Measurements from ENCODE around the gene PBLD. TPM values are rescaled to one million over a fixed set of nuclear protein-coding genes. Genes with fewer than 3 reads are reported as not detected.
"Not testable (repeated sequence)": the region's sequence is repeated elsewhere in the genome, so short reads cannot be mapped to it uniquely, and the experiment has no call there.

Gene PBLD
- total RNA-seq, 4 donors from 2014 or later = 5.0 to 12.3 (median 6.4) TPM

- TF ChIP-seq POLR2A (IDR thresholded peaks at IDR 0.05) = no peak
- Histone ChIP-seq H3K27ac (no peak overlapping the region), H3K4me3 (replicated peaks in 1 of 3) (no peak overlapping the region), H3K27me3 (no peaks in the 10 kb centered on the region), H3K36me3 (no peaks in the 10 kb centered on the region), H3K4me1 (no peaks in the 10 kb centered on the region), H3K9me3 (no peaks in the 10 kb centered on the region)
- intact Hi-C loops (cut with DNase I) = no loop called here
- no peak for DNase-seq
- WGBS, 2 donors = 89 to 93% methylated on average over 1 of the region's 1 CpG
Observed at GRCh38 chr10:68318331-68319059, 14.2 kb downstream of the PBLD start.

- no peak overlapping the region for H3K4me3 ChIP-seq (replicated peaks in 1 of 3)
- no peaks in the 10 kb centered on the region for H3K27me3 ChIP-seq
- no peaks in the 10 kb centered on the region for H3K36me3 ChIP-seq
- WGBS, 2 donors = 82 to 100% methylated on average over 1 of the region's 1 CpG
- no peak for DNase-seq
- H3K27ac ChIP-seq = no peak overlapping the region
- intact Hi-C loops (cut with DNase I) = no loop called here
- no peaks in the 10 kb centered on the region for H3K9me3 ChIP-seq
- no peaks in the 10 kb centered on the region for H3K4me1 ChIP-seq
- TF ChIP-seq POLR2A (IDR thresholded peaks at IDR 0.05) (no peak), CTCF (IDR thresholded peaks at IDR 0.05) (no peak)
Observed at GRCh38 chr10:68315582-68315981, 17.1 kb downstream of the PBLD start.

GRCh38 chr10:68314930-68315329 lies 17.8 kb downstream of the PBLD start:
- DNase-seq = not testable (repeated sequence)

GRCh38 chr10:68310531-68310930 lies 22.2 kb downstream of the PBLD start:
- no peak overlapping the region for H3K4me3 ChIP-seq (replicated peaks in 1 of 3)
- no peaks in the 10 kb centered on the region for H3K27me3 ChIP-seq
- no peaks in the 10 kb centered on the region for H3K9me3 ChIP-seq
- intact Hi-C loops (cut with DNase I) = no loop called here
- no peaks in the 10 kb centered on the region for H3K36me3 ChIP-seq
- H3K27ac ChIP-seq = no peak overlapping the region
- no peak for DNase-seq
- no peak for TF ChIP-seq CTCF (IDR thresholded peaks at IDR 0.05)
- TF ChIP-seq POLR2A (IDR thresholded peaks at IDR 0.05) = no peak
- H3K4me1 ChIP-seq = no peaks in the 10 kb centered on the region

More at GRCh38 chr10:68314930-68315329, 17.8 kb downstream of the PBLD start:
- intact Hi-C loops (cut with DNase I); H3K36me3 ChIP-seq; H3K27ac ChIP-seq; H3K4me3 ChIP-seq (replicated peaks in 1 of 3); H3K27me3 ChIP-seq; H3K9me3 ChIP-seq; H3K4me1 ChIP-seq: not testable (repeated sequence)
- WGBS, 2 donors = 83 to 98% methylated on average over 6 of the region's 6 CpGs

GRCh38 chr10:68305854-68306253 lies 26.9 kb downstream of the PBLD start:
- Histone ChIP-seq H3K4me3 (replicated peaks in 1 of 3) (no peak overlapping the region), H3K27me3 (no peaks in the 10 kb centered on the region)
- intact Hi-C loops (cut with DNase I) = no loop called here

More at GRCh38 chr10:68305854-68306253, 26.9 kb downstream of the PBLD start:
- Histone ChIP-seq H3K36me3 (no peaks in the 10 kb centered on the region), H3K4me1 (no peaks in the 10 kb centered on the region), H3K27ac (no peak overlapping the region), H3K9me3 (no peaks in the 10 kb centered on the region)
- 2 to 49% methylated on average over 1 of the region's 1 CpG for WGBS, 2 donors
- no peak for TF ChIP-seq POLR2A (IDR thresholded peaks at IDR 0.05)
- TF ChIP-seq CTCF (IDR thresholded peaks at IDR 0.05) = no peak
- no peak for DNase-seq
